ENCODE results near the gene CCDC39. TPM values are rescaled to one million over a fixed set of nuclear protein-coding genes. Genes with fewer than 3 reads are reported as not detected.

CCDC39 gene
- total RNA-seq, 1 donor from 2014 or later = not detected

DNA sequence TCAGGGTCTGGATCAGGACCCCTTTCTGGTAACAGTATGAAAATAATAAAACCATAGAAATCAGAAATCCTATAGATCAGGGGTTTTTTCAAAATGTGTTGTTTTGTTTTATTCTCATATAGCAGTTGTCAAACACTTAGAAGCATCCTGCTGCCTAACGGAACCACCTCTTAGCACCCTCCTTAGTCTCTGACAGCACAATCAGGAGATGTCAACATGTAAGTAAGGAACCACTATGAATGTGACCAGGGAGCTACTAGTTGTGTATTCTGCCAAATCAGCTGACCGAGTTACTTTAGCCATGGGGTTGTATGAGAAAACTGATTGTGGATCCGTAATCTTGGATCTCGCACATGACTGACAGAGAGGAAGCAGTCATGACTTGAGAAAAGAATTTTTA is 22.2 kb downstream of the CCDC39 start:
- no peaks in the 10 kb centered on the region for H3K4me1 Mint-ChIP-seq
- CTCF ChIA-PET = no interaction called here

DNA sequence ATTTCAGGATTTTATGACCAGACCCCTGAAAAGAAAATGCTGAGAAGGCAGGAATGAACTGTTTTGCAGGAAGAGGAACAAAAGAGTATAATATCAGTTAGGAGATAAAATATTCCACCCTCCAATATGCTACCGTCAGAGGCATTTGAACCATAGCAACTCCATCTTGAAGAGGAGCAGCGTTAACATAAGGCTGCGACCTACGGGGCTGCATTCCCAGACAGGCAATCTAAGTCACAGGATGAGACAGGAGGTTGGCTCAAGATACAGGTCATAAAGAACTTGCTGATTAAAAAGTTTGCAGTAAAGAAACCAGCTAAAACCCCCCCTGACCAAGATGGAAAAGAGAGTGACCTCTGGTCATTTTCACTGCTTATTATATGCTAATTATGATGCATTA is 22.9 kb downstream of the CCDC39 start:
- peaks cover 18% of the 10 kb centered on the region for H3K27me3 Mint-ChIP-seq
- ATAC-seq (ENCODE audit: low read depth) = no peak
- intact Hi-C loops (cut with micrococcal nuclease) = no loop called here
- no peaks in the 10 kb centered on the region for H3K9me3 Mint-ChIP-seq
- TF ChIP-seq CTCF (IDR thresholded peaks at IDR 0.05) = no peak
- POLR2A ChIA-PET = no interaction called here
- CTCF ChIA-PET = no interaction called here
- H3K4me3 Mint-ChIP-seq = no peak overlapping the region
- no peaks in the 10 kb centered on the region for H3K36me3 Mint-ChIP-seq (ENCODE audit: low read depth)
- no peak overlapping the region for H3K27ac Mint-ChIP-seq
- no peaks in the 10 kb centered on the region for H3K4me1 Mint-ChIP-seq
- no peak for DNase-seq

More for the DNA sequence above, 22.2 kb downstream of the CCDC39 start:
- ATAC-seq (ENCODE audit: low read depth) (no peak), DNase-seq (no peak)
- Mint-ChIP-seq H3K27me3 (peaks cover 18% of the 10 kb centered on the region), H3K9me3 (no peaks in the 10 kb centered on the region), H3K27ac (no peak overlapping the region), H3K4me3 (no peak overlapping the region), H3K36me3 (ENCODE audit: low read depth) (no peaks in the 10 kb centered on the region)
- POLR2A ChIA-PET = no interaction called here
- no peak for TF ChIP-seq CTCF (IDR thresholded peaks at IDR 0.05)
- intact Hi-C loops (cut with micrococcal nuclease) = no loop called here

DNA sequence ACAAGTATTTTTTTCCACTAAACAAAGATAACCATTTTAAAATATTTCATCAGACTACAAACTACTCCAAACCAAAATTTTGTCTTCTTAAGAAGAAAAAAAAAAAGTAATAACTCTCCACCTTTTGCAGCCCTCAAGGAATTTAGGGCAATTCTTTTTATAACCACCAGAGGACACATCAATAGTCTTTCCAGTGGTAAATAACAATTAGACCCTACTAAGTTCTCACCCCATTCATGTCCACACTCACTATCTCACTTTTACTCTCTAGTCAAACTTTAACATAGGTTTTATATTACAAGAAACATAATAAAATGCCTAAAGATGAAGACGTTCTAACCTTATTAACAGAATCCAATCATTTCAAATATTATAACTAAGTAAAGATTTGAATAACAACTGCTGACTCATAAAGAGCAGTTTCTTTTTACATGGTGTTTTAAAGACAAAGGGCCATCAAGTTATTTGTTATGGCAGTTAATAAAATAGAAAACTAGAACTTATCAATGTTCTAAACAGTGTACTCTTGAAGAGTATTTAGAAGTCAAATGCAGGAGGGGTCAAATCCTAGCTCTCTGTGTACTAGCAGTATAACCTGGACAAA is 33.0 kb downstream of the CCDC39 start:
- no peak for TF ChIP-seq CTCF (IDR thresholded peaks at IDR 0.05)
- CTCF ChIA-PET = no interaction called here
- ATAC-seq (ENCODE audit: low read depth) = no peak
- Mint-ChIP-seq H3K27ac (no peak overlapping the region), H3K4me1 (no peaks in the 10 kb centered on the region), H3K27me3 (peaks cover 12% of the 10 kb centered on the region), H3K36me3 (ENCODE audit: low read depth) (no peaks in the 10 kb centered on the region), H3K9me3 (no peaks in the 10 kb centered on the region), H3K4me3 (no peak overlapping the region)
- POLR2A ChIA-PET = no interaction called here
- DNase-seq = no peak
- intact Hi-C loops (cut with micrococcal nuclease) = no loop called here

- H3K36me3 Mint-ChIP-seq (ENCODE audit: low read depth) = no peaks in the 10 kb centered on the region
- POLR2A ChIA-PET = no interaction called here
- no peak for TF ChIP-seq CTCF (IDR thresholded peaks at IDR 0.05)
Observed at GRCh38 chr3:180640987-180641386, 38.3 kb downstream of the CCDC39 start.

GRCh38 chr3:180633722-180634121 is 45.6 kb downstream of the CCDC39 start:
- ATAC-seq (ENCODE audit: low read depth) = no peak
- Mint-ChIP-seq H3K27me3 (peaks cover 47% of the 10 kb centered on the region), H3K9me3 (no peaks in the 10 kb centered on the region)

More at GRCh38 chr3:180640987-180641386, 38.3 kb downstream of the CCDC39 start:
- intact Hi-C loops (cut with micrococcal nuclease) = no loop called here
- no peaks in the 10 kb centered on the region for H3K4me1 Mint-ChIP-seq
- peaks cover 18% of the 10 kb centered on the region for H3K27me3 Mint-ChIP-seq
- H3K27ac Mint-ChIP-seq = no peak overlapping the region
- no peaks in the 10 kb centered on the region for H3K9me3 Mint-ChIP-seq
- CTCF ChIA-PET = no interaction called here
- ATAC-seq (ENCODE audit: low read depth) = no peak
- H3K4me3 Mint-ChIP-seq = no peak overlapping the region
- DNase-seq = no peak

More at GRCh38 chr3:180633722-180634121, 45.6 kb downstream of the CCDC39 start:
- Mint-ChIP-seq H3K4me1 (no peaks in the 10 kb centered on the region), H3K36me3 (ENCODE audit: low read depth) (no peaks in the 10 kb centered on the region), H3K4me3 (no peak overlapping the region), H3K27ac (no peak overlapping the region)
- TF ChIP-seq CTCF (IDR thresholded peaks at IDR 0.05) = no peak
- DNase-seq = no peak
- POLR2A ChIA-PET = no interaction called here
- intact Hi-C loops (cut with micrococcal nuclease) = no loop called here
- CTCF ChIA-PET = no interaction called here

Data from activated B cell treated with CpG ODN at 0.5 μM for 24 hours (primary cell).